Measurements from ENCODE around the gene LRRFIP1.
"Not testable (repeated sequence)": the region's sequence is repeated elsewhere in the genome, so short reads cannot be mapped to it uniquely, and the experiment has no call there.

Gene LRRFIP1

DNA sequence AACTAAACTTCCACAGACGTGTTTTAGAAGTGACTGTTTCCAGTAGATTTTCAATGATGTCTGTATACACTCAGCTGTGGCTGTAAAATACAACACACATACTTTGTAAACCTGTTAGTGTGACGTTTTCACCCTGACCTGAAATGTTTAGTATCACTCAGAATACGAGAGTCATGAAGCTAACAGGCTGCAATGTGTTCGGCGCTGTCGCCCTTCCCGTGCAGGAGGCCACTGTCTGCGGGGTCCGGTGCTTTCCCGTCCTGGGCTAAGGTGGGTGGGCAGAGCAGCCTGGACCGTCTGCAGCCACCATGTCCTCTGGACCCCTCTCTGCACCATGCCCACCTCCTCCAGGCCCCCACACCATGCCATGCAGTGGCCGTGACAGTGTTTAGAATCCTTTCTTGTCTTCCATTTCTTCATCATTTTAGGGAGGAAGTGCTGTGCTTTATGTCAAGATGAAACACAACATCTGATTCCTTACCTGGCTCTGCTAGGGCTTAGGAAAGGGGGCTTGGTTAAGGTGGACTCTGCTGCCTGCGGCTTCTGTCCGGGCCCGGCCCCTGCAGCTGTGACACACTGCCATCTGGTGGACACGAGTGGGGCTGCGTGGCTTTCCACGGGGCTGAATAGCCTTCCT is 117.3 kb downstream of the LRRFIP1 start:
- DNase-seq (ENCODE audit: low spot score) = peak; percentile 55

DNA sequence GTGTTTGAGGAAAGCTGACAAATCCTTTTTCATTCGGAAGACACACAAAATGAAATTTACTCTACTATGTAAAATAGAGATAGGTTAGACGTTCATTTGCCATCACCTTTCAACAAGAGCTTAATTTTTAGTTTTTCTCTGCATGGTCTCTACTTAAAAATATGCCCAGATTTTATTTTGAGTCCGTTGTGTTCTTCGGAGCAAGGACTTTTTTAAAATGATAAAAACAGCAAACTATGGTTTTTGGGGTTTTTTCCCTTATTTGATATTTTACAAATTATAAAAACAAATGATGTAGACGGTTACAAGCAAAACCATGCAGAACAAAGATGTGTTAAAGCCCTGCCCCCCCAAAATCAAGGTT is 117.8 kb downstream of the LRRFIP1 start:
- no peak for DNase-seq (ENCODE audit: low spot score)

- no peak for DNase-seq (ENCODE audit: low spot score)
Measured at GRCh38 chr2:237746302-237747080, 119.1 kb downstream of the LRRFIP1 start.

- DNase-seq (ENCODE audit: low spot score) = no peak
Measured at GRCh38 chr2:237747189-237747588, 119.8 kb downstream of the LRRFIP1 start.

DNA sequence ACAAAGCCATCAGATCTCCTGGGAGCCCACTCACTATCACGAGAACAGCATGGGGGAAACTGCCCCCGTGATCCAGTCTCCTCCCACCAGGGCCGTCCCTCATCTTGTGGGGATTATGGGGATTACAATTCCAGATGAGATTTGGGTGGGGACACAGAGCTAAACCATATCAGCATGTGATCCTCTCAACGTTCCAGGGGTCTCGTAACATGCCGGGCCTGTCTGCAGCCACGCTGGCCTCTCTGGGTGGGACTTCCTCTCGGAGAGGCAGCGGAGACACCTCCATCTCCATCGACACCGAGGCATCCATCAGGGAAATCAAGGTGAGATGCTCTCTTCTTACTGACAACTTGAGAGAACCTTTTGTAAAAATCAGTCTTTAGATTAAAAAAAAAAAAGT is 121.6 kb downstream of the LRRFIP1 start:
- no peak for DNase-seq (ENCODE audit: low spot score)

- no peak for DNase-seq (ENCODE audit: low spot score)
Measured at GRCh38 chr2:237749961-237750360, 122.6 kb downstream of the LRRFIP1 start.

GRCh38 chr2:237750441-237750840 is 123.1 kb downstream of the LRRFIP1 start:
- DNase-seq (ENCODE audit: low spot score) = not testable (repeated sequence)

DNA sequence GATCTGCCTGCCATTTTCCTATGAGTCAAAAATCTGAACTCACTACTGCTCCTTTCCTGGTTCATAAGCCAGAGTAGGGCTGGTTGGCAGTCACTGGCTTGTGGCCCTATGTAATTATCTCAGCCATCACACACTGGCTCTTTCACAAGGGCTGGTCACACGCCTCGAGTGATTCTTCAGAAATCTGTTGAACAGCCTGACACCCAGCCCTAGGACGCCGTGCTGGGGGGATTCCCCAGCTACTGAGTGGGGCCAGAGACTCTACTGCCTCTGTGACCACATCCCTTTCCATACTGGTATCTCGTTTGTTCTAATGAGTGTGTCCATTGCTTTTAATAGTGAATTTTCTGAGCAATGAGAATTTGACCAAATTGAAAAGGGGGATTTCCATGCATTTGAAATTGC is 125.4 kb downstream of the LRRFIP1 start:
- DNase-seq (ENCODE audit: low spot score) = no peak

DNA sequence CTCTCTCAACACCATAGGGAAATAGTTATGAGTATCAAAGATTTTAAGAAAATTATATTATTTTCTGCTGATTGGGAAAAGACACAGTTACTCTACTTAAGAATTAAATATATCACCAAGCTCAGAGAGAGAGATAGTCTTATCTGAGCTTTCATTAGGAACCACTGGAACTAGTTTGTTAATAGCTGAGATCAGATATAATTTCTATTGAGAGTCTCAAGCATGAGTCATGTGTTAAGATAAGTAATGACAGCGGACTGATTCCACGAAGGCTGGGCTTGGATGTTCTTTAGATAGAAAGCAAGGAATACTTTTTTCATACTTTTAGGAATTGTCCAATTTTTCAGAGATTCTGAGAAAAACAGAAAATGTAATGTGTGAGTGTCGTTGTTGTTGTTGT is 126.8 kb downstream of the LRRFIP1 start:
- no peak for DNase-seq (ENCODE audit: low spot score)

DNA sequence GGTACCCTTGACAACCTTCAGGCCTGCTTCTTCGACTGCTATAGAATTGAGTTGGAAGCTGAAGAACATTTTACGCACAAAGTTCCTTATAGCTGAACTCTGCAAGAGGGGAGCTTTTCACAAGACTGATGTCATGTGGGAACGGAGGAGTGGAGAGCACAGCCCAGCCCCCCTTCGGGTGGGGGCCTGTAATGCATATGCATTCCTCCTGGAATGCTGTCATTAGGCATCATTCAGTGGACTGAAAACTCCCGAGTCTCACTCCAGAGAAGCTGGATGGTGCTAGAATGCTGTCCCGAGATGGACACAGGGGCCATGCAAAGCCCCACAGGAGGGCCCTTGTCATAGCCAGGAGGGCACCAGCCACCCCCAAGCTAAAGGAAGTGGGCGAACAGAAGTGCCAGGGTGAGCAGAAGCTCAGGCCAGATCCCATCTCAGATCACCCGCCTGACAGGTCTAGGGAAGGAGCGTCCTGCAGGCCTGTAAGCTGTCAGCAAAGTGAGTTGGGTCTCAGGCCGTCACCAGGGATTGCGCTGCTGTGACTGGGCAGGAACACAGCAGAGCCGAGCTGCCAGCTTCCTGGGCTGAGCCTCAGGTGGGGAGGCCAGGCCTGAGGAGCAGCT is 127.3 kb downstream of the LRRFIP1 start:
- DNase-seq (ENCODE audit: low spot score) = no peak

DNA sequence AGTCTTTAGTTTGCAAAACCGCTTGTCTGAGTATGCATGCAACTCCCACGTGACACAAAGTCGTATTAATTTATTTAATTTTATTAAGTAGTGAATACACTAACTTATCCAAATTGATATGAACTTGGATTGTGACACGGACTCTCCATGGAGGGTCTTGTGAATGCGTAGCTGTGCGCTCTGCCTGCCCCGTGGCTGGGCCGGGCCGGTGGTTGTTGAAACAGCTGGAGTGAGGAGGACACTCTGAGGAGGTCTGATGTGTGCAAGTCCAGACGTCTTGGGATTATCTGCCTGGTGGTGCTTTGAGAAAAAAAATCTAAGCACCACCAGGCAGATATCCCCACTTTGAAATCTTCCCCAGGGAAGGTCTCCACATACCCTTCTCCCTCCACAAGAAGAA is 130.2 kb downstream of the LRRFIP1 start:
- DNase-seq (ENCODE audit: low spot score) = no peak

GRCh38 chr2:237758185-237758584 is 130.8 kb downstream of the LRRFIP1 start:
- DNase-seq (ENCODE audit: low spot score) = no peak

- no peak for DNase-seq (ENCODE audit: low spot score)
Measured at GRCh38 chr2:237759176-237759575, 131.8 kb downstream of the LRRFIP1 start.

DNA sequence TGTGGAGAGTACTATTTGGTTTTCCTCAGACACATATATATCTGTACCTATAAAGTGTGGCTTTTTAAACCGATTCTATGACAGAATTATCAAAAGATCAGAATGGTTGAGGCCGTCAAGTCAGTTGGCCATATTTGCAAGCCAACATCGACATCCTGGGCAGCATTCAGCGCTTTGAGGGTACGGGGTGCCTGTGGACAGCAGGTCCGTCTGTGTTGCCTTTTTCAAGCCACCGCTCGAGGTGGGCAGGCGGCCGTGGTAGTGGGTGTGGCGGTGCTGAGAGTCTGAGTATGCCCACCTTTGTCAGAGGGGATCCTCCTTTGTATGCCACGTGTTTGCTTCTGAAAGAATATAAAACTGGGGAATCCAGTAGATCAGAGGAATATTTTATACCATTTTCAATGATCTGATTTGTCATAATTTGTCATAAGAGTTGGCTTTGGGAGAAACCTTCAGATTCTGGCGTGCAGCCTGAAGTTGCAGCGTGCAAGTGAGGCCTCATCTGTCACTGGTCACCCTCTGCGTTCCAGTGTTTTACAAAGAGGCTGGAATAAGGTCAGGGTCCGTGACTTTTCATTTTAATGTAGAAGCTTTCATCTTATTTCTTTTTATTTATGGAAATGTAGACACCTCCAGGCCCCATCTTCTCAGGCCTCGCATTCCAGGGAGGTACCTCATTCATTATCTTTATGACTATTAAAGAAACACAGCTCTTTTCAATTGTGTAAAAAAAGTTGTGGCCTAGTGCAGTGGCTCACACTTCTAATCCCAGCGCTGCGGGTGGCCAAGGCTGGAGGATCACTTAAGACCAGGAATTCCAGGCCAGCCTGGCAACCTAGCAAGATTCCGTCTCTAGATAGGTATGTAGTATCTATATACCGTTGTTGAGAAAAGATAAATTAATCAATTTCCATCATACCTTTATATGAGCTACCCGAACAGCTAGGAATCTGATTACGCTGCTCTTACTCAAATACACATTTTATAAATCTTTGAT is 133.4 kb downstream of the LRRFIP1 start:
- no peak for DNase-seq (ENCODE audit: low spot score)

GRCh38 chr2:237762291-237763182 is 135.2 kb downstream of the LRRFIP1 start:
- not testable (repeated sequence) for DNase-seq (ENCODE audit: low spot score)

DNA sequence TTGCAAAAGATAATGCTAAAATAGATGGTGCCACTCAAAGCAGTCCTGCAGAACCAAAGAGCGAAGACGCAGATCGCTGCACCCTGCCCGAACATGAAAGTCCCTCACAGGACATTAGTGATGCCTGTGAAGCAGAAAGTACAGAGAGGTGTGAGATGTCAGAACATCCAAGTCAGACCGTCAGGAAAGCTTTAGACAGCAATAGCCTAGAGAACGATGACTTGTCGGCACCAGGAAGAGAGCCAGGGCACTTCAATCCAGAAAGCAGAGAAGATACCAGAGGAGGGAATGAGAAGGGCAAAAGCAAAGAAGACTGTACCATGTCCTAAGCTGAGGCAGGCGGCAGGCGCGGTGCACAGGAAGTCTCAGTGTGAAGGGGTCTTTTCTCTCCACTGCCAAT is 136.4 kb downstream of the LRRFIP1 start:
- no peak for DNase-seq (ENCODE audit: low spot score)

DNA sequence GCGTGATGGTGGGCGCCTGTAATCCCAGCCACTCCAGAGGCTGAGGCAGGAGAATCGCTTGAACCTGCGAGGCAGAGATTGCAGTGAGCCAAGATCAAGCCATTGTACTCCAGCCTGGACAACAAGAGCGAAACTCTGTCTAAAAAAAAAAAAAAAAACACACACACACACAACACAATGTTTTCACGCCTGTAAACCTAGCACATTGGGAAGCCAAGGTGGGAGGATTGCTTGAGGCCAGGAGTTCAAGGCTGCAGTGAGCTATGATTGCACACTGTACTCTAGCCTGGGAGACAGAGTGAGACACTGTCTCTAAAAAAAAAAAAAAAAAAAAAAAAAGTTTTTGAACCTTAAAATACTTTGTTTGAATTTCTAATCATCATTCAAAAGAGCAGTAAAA is 137.7 kb downstream of the LRRFIP1 start:
- not testable (repeated sequence) for DNase-seq (ENCODE audit: low spot score)

DNA sequence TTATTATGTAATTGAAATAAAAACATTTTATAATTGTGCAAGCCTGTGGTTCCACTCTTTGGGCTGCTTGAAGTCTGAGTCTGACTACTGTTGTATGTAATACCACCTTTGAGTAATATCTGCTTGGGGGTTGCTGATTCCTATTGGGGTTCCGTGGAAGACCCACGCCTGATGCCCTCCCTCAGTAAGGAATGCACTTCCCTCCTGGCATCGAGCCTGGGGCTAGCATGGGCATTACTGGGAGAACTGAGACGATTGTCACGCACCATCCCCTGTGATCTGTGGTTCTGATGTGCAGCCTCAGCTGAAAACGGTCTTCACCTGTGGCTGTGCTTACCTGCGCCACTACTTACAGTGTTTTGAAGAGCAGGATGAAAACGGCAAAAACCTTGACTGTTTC is 138.5 kb downstream of the LRRFIP1 start:
- no peak for DNase-seq (ENCODE audit: low spot score)

DNA sequence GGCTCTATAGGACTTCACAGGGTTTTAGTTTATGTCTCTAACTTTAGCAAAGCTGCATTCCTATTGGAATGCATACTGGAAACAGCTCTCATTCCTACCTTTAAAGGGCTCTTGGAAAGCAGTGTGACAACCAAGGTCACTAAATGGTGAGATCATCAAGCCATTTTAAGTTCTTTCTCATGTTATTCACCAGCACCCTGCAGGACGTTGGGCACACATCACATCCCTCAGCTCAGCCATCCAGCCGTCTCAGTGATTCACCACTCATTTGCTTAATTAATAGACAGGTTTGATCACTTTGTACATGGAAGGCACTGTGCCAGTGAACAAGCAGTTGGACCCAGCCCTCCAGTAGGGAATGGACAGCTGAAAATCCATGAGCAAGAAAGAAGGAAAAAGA is 139.0 kb downstream of the LRRFIP1 start:
- no peak for DNase-seq (ENCODE audit: low spot score)

GRCh38 chr2:237772513-237772912 is 145.1 kb downstream of the LRRFIP1 start:
- DNase-seq (ENCODE audit: low spot score) = no peak

GRCh38 chr2:237773826-237774225 is 146.4 kb downstream of the LRRFIP1 start:
- DNase-seq (ENCODE audit: low spot score) = no peak
